Upper lobe of right lung (tissue), 1 donor: ENCODE measurements around the gene EEF1B2. TPM values are rescaled to one million over a fixed set of nuclear protein-coding genes. Genes with fewer than 3 reads are reported as not detected.
"Not testable (repeated sequence)": the region's sequence is repeated elsewhere in the genome, so short reads cannot be mapped to it uniquely, and the experiment has no call there.

Source experiments
- ATAC-seq: fragments of 200-7000 bp; cut with Tn5 transposase; one replicate; pipeline ENCODE4 v1.9.1; 2020; ENCODE audit warnings: mild to moderate bottlenecking, moderate library complexity
- DNase-seq: peaks from one replicate; pipeline ENCODE4 v3.0.0-alpha.2; 2020
- H3K27ac ChIP-seq: fragments of 200-600 bp; one replicate; pipeline ENCODE4 v1.8.0; 2022
- H3K27me3 ChIP-seq: fragments of 200-600 bp; one replicate; pipeline ENCODE4 v1.8.0; 2022; ENCODE audit warnings: mild to moderate bottlenecking
- H3K36me3 ChIP-seq: fragments of 200-600 bp; one replicate; pipeline ENCODE4 v1.8.0; 2022
- H3K4me1 ChIP-seq: fragments of 200-600 bp; one replicate; pipeline ENCODE4 v1.8.0; 2022
- H3K4me3 ChIP-seq: fragments of 200-600 bp; one replicate; pipeline ENCODE4 v1.8.0; 2022; ENCODE audit warnings: mild to moderate bottlenecking
- H3K9me3 ChIP-seq: fragments of 200-600 bp; one replicate; pipeline ENCODE4 v1.8.0; 2022
- intact Hi-C: fragments of 100-400 bp; cut with DNase I; formaldehyde crosslinking; loops from one replicate; pipeline ENCODE4 v1.11.0; 2022
- total RNA-seq: library from RNA; stranded (reverse); fragmentation: NEBNext Ultra II Directional; extraction: Animal tissue kit (Norgen Biotek cat#: 25700); gene quantifications from one replicate; pipeline ENCODE4 v1.2.1, GENCODE V29; 2021
- TF ChIP-seq, protein P1 (sequence below): fragments of 200-600 bp; IDR thresholded peaks from one replicate; pipeline ENCODE4 v1.8.0; 2022; ENCODE audit warnings: antibody characterized with exemption
- donor health status: DM: no; HTN: yes; CAD: no; lungs with severe emphysema.

The EEF1B2 gene
- total RNA-seq, 1 donor from 2014 or later: 389 TPM

DNA sequence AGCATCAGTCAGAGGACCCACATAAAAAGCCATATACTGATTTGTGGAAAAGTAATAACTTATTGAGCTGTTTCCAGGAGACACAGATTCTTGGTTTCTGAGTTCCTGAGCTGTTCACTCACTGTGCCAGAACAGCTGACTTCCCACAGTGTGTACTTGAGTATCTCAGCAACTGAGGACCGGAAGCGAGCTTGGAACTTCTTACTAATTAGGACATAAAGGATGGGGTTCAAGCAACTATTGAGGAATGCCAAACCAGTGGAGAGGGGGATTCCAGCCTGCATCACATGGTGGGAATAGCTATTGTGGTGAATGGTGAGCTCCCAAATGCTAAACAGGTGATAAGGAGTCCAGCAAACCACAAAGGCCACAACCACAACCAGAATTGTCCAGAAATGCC lies 16.4 kb downstream of the EEF1B2 start:
- intact Hi-C loops: no loop called here
- Histone ChIP-seq H3K4me3 (no peak overlapping the region), H3K27me3 (no peaks in the 10 kb centered on the region), H3K4me1 (no peaks in the 10 kb centered on the region), H3K27ac (no peak overlapping the region), H3K36me3 (no peaks in the 10 kb centered on the region), H3K9me3 (no peaks in the 10 kb centered on the region)
- DNase-seq (no peak), ATAC-seq (no peak)
- TF ChIP-seq, protein P1, sequence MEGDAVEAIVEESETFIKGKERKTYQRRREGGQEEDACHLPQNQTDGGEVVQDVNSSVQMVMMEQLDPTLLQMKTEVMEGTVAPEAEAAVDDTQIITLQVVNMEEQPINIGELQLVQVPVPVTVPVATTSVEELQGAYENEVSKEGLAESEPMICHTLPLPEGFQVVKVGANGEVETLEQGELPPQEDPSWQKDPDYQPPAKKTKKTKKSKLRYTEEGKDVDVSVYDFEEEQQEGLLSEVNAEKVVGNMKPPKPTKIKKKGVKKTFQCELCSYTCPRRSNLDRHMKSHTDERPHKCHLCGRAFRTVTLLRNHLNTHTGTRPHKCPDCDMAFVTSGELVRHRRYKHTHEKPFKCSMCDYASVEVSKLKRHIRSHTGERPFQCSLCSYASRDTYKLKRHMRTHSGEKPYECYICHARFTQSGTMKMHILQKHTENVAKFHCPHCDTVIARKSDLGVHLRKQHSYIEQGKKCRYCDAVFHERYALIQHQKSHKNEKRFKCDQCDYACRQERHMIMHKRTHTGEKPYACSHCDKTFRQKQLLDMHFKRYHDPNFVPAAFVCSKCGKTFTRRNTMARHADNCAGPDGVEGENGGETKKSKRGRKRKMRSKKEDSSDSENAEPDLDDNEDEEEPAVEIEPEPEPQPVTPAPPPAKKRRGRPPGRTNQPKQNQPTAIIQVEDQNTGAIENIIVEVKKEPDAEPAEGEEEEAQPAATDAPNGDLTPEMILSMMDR: no peak

DNA sequence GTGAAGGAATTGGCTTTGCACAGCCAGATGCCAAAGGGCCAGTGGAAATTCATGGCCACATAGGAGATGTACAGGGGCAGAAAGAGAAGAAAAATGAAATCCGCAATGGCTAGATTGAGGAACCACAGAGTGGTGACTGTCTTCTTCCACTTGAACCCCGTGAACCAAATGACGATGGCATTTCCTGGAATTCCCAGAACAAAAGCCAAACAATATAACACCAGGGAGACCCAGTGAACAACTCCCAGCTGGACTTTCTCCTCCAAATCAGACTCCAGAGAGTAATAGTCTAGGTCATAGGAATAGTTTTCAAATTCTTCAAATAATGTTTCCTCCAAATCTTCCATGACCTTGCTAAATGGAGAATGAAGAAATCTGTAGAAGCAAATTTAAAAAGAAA lies 17.2 kb downstream of the EEF1B2 start:
- TF ChIP-seq, protein P1: no peak

DNA sequence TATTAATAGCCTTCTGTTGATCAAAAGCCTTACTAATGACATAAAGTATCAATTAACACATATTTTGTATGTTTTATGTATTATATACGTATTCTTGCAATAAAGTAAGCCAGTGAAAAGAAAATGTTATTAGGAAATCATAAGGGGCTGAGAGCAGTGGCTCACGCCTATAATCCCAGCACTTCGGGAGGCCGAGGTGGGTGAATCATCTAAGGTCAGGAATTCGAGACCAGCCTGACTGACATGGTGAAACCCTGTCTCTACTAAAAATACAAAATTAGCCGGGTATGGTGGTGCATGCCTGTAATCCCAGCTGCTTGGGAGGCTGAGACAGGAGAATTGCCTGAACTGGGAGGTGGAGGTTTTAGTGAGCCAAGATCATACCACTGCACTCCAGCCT lies 21.8 kb downstream of the EEF1B2 start:
- H3K9me3 ChIP-seq, H3K4me1 ChIP-seq, H3K27me3 ChIP-seq, H3K36me3 ChIP-seq, intact Hi-C loops, ATAC-seq, DNase-seq, H3K4me3 ChIP-seq, H3K27ac ChIP-seq: not testable (repeated sequence)

More for the DNA sequence above, 17.2 kb downstream of the EEF1B2 start:
- no peaks in the 10 kb centered on the region for H3K9me3 ChIP-seq
- intact Hi-C loops: no loop called here
- H3K27me3 ChIP-seq: no peaks in the 10 kb centered on the region
- no peaks in the 10 kb centered on the region for H3K4me1 ChIP-seq
- no peak overlapping the region for H3K4me3 ChIP-seq
- no peak for ATAC-seq
- no peak overlapping the region for H3K27ac ChIP-seq
- no peak for DNase-seq
- no peaks in the 10 kb centered on the region for H3K36me3 ChIP-seq

DNA sequence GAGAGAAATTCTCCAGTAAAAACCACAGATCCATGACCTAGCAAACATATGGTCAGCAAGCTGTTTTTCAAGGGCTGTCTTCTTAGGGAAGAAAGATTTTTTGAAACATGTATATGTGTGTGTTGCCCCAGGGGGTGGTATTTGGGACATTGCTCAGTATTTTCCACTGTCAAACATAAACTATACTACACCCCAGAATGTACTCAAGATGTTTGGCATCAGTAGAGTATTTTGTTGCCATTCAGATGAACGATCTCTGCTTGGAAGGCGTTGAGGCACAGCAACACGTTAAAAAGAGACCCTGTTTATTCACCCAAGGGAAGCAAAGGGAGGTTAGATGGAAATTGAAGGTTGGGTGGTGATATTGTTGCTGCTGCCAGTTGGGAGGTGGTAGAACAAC lies 30.0 kb downstream of the EEF1B2 start:
- ATAC-seq (no peak), DNase-seq (no peak)
- no peak overlapping the region for H3K27ac ChIP-seq
- no peaks in the 10 kb centered on the region for H3K9me3 ChIP-seq
- H3K4me3 ChIP-seq: no peak overlapping the region
- TF ChIP-seq, protein P1: no peak
- intact Hi-C loops: no loop called here
- H3K27me3 ChIP-seq: no peaks in the 10 kb centered on the region
- no peaks in the 10 kb centered on the region for H3K36me3 ChIP-seq
- H3K4me1 ChIP-seq: no peaks in the 10 kb centered on the region

DNA sequence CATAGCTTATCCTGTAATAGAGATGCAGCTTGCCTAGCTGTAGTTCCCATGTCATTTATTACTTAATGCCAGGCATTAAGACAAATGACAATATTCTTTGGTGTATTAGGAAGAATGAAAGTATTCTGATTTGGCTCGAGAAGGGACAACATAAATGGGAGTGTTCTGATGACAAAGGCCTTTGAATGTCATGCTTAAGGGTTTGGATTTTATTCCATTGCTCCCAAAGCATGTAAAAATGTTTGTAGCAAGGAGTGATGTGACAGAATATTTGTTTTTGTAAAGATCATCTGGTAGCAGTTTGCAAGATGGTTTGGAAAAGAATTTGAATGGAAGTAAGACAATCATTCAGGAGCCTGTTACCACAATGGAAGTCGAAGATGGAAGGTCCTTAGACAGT lies 30.4 kb downstream of the EEF1B2 start:
- Histone ChIP-seq H3K36me3 (no peaks in the 10 kb centered on the region), H3K27me3 (no peaks in the 10 kb centered on the region), H3K4me1 (no peaks in the 10 kb centered on the region), H3K27ac (no peak overlapping the region), H3K9me3 (no peaks in the 10 kb centered on the region), H3K4me3 (no peak overlapping the region)
- intact Hi-C loops: no loop called here
- ATAC-seq: no peak
- TF ChIP-seq, protein P1: no peak
- no peak for DNase-seq

DNA sequence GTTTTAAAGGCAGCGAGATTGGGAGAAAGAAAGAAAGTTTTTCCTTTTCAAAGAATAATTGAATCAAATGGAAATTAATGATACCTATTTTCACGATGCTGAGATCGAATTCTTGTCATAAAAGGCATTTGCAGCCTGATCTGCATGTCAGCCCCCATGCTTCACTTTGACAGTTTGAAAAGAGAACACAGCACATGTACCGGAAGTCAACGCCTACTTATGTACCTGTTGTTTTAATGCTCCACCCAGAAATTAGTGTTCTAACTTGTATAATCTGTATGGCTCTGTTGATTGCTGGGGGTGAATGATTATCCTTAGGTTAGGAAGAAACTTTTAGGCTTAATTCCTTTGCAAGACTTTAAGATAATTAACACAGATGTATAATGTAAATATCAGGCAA lies 31.0 kb downstream of the EEF1B2 start:
- no peak overlapping the region for H3K27ac ChIP-seq
- H3K27me3 ChIP-seq: no peaks in the 10 kb centered on the region
- no peaks in the 10 kb centered on the region for H3K4me1 ChIP-seq
- H3K4me3 ChIP-seq: no peak overlapping the region
- ATAC-seq (no peak), DNase-seq (no peak)
- TF ChIP-seq, protein P1: no peak
- no peaks in the 10 kb centered on the region for H3K9me3 ChIP-seq
- H3K36me3 ChIP-seq: no peaks in the 10 kb centered on the region
- intact Hi-C loops: no loop called here
